HL-60 (cell line): ENCODE measurements around the gene GID4.

Experiments used
- DNase-seq, 2 experiments: peaks; one replicate each; pipeline ENCODE4 v3.0.0-alpha.2; 2010 to 2020; ENCODE audit warnings: low read depth in 1 of 2, low spot score in 1 of 2
- H3K27ac ChIP-seq: fragments of 250-450 bp; sonication (Bioruptor Pico); replicated peaks from 2 replicates; pipeline ENCODE4 v1.5.1; 2020; ENCODE audit warnings: mild to moderate bottlenecking, moderate library complexity
- H3K27me3 ChIP-seq: fragments of 250-450 bp; sonication (Bioruptor Pico); 2 replicates; pipeline ENCODE4 v1.5.1; 2021; ENCODE audit warnings: mild to moderate bottlenecking, moderate library complexity; ENCODE audit not compliant: insufficient read depth, poor library complexity, severe bottlenecking
- H3K4me3 ChIP-seq: replicated peaks from 2 replicates; pipeline ENCODE4 v1.5.1; 2011; ENCODE audit warnings: mild to moderate bottlenecking, control low read depth, low read length; ENCODE audit not compliant: insufficient read depth
- CTCF ChIP-seq: IDR thresholded peaks from one replicate; pipeline ENCODE4 v1.5.1; 2011; ENCODE audit warnings: low read length, control low read depth, inconsistent platforms; ENCODE audit not compliant: insufficient read depth
- GABPA ChIP-seq: IDR thresholded peaks from 2 replicates; pipeline ENCODE4 v1.6.1; 2012; ENCODE audit warnings: low read depth
- POLR2AphosphoS5 ChIP-seq: IDR thresholded peaks from 2 replicates; pipeline ENCODE4 v1.6.1; 2012; ENCODE audit warnings: low read depth
- REST ChIP-seq: IDR thresholded peaks from 2 replicates; pipeline ENCODE4 v1.6.1; 2012; ENCODE audit warnings: low read depth; ENCODE audit not compliant: insufficient replicate concordance
- SPI1 ChIP-seq: IDR thresholded peaks from 2 replicates; pipeline ENCODE4 v1.6.1; 2012; ENCODE audit warnings: low read depth, mild to moderate bottlenecking, borderline replicate concordance

GID4 gene

GRCh38 chr17:17999364-18000029 lies 39.7 kb upstream of the GID4 start:
- TF ChIP-seq REST (no peak), POLR2AphosphoS5 (no peak), GABPA (no peak), SPI1 (no peak), CTCF (no peak)
- no peak overlapping the region for H3K27ac ChIP-seq
- no peak overlapping the region for H3K4me3 ChIP-seq
- H3K27me3 ChIP-seq: no peaks in the 10 kb centered on the region
- no peak for DNase-seq

- Histone ChIP-seq H3K27me3 (no peaks in the 10 kb centered on the region), H3K27ac (no peak overlapping the region), H3K4me3 (no peak overlapping the region)
- no peak for DNase-seq
- TF ChIP-seq GABPA: no peak
- TF ChIP-seq REST: no peak
- no peak for TF ChIP-seq CTCF
Measured at GRCh38 chr17:18000030-18000408, 39.2 kb upstream of the GID4 start.

GRCh38 chr17:18002171-18002570 lies 37.0 kb upstream of the GID4 start:
- Histone ChIP-seq H3K27me3 (no peaks in the 10 kb centered on the region), H3K27ac (no peak overlapping the region), H3K4me3 (no peak overlapping the region)
- TF ChIP-seq REST (no peak), CTCF (no peak), POLR2AphosphoS5 (no peak), GABPA (no peak), SPI1 (no peak)
- DNase-seq: no peak
